ENCODE measurements around the gene CYTH4.

- no peak for TF ChIP-seq CTCF (conservative IDR thresholded peaks at IDR 0.05; ENCODE audit: low read length)
- TF ChIP-seq EZH2phosphoT487 (IDR thresholded peaks at IDR 0.05; ENCODE audit: borderline replicate concordance, low read depth, low read length) = no peak
These were observed 15.7 kb upstream of the CYTH4 start for GRCh38 chr22:37266581-37267134.

All from OCI-LY7 (cell line).